HCT116 (cell line): ENCODE measurements around the gene STK31.
"Not testable (repeated sequence)": the region's sequence is repeated elsewhere in the genome, so short reads cannot be mapped to it uniquely, and the experiment has no call there.

Experiments
- EGR1 ChIP-seq: IDR thresholded peaks from 2 replicates; pipeline ENCODE4 v1.6.1; 2012; ENCODE audit warnings: low read depth
- ELF1 ChIP-seq: IDR thresholded peaks from 2 replicates; pipeline ENCODE4 v1.6.1; 2012; ENCODE audit warnings: low read depth, borderline replicate concordance
- EZH2 ChIP-seq: fragments of 200-600 bp; sonication (generic); IDR thresholded peaks from 2 replicates; pipeline ENCODE4 v1.6.1; 2017; ENCODE audit warnings: antibody characterized with exemption, mixed run types
- EZH2phosphoT487 ChIP-seq: fragments of 200-600 bp; IDR thresholded peaks from 2 replicates; pipeline ENCODE4 v1.6.1; 2018; ENCODE audit warnings: antibody characterized with exemption, borderline replicate concordance
- POLR2A ChIP-seq: IDR thresholded peaks from 2 replicates; pipeline ENCODE4 v1.7.0; 2011; ENCODE audit warnings: borderline replicate concordance; ENCODE audit not compliant: insufficient read depth, insufficient read length; ENCODE audit errors: extremely low read depth
- POLR2AphosphoS5 ChIP-seq: IDR thresholded peaks from 2 replicates; pipeline ENCODE4 v1.6.1; 2011; ENCODE audit warnings: mild to moderate bottlenecking, low read depth, low read length, moderate library complexity
- SIN3A ChIP-seq: IDR thresholded peaks from 2 replicates; pipeline ENCODE4 v1.6.1; 2012; ENCODE audit warnings: low read depth
- SRF ChIP-seq: IDR thresholded peaks from 2 replicates; pipeline ENCODE4 v1.6.1; 2012; ENCODE audit warnings: low read depth
- TCF7L2 ChIP-seq: IDR thresholded peaks from 2 replicates; pipeline ENCODE4 v1.7.0; 2011; ENCODE audit warnings: borderline replicate concordance, inconsistent platforms; ENCODE audit not compliant: insufficient read depth, insufficient read length; ENCODE audit errors: extremely low read depth
- YY1 ChIP-seq: IDR thresholded peaks from 2 replicates; pipeline ENCODE4 v1.6.1; 2011; ENCODE audit warnings: low read length, low read depth, moderate library complexity, mild to moderate bottlenecking; ENCODE audit not compliant: insufficient replicate concordance; ENCODE audit errors: extremely low read depth
- ZNF274 ChIP-seq: fragments of 200-500 bp; sonication (Bioruptor generic); IDR thresholded peaks from 2 replicates; pipeline ENCODE4 v1.6.1; 2014; ENCODE audit warnings: mild to moderate bottlenecking, low read depth, low read length, inconsistent platforms
- TF ChIP-seq, protein P1 (sequence below): IDR thresholded peaks from 2 replicates; pipeline ENCODE4 v1.6.1; 2012; ENCODE audit warnings: low read depth
- TF ChIP-seq, protein P2 (sequence below), 3 experiments: fragments of 200-600 bp in 1 of 3; sonication (generic) in 1 of 3; IDR thresholded peaks in 2 of 3; conservative IDR thresholded peaks in 1 of 3; 2 replicates each; pipeline ENCODE4 v1.5.1; 2012 to 2017; ENCODE audit warnings: low read depth in 2 of 3, low read length in 2 of 3, antibody characterized with exemption in 1 of 3, borderline replicate concordance in 1 of 3, control low read depth in 1 of 3, mild to moderate bottlenecking in 1 of 3, mixed read lengths in 1 of 3, mixed run types in 1 of 3, moderate library complexity in 1 of 3; ENCODE audit not compliant: insufficient read depth in 1 of 3
- TF ChIP-seq, protein P3 (sequence below): IDR thresholded peaks from 2 replicates; pipeline ENCODE4 v1.6.1; 2011; ENCODE audit warnings: mild to moderate bottlenecking, low read length, moderate library complexity; ENCODE audit not compliant: insufficient replicate concordance; ENCODE audit errors: extremely low read depth

DNA sequence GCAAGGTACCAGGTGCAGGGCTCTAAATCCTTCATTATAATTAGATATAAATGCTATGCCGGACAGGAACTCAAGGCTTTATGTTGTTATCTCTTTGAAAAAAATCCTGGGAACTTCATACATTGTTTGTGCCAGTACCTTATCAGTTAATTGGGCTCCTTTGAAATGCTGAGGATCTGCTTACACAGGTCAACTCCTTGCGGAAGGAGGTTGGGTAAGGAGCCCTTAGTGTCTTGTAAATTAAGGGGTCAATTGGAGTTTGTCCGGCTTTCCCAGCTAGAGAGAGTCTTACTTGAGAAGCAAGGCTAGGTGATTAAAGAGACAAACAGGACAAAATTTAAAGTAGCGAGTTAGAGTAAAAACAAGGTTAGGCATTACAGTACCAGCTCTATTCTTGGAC is 14.1 kb downstream of the STK31 start:
- TF ChIP-seq, protein P1, sequence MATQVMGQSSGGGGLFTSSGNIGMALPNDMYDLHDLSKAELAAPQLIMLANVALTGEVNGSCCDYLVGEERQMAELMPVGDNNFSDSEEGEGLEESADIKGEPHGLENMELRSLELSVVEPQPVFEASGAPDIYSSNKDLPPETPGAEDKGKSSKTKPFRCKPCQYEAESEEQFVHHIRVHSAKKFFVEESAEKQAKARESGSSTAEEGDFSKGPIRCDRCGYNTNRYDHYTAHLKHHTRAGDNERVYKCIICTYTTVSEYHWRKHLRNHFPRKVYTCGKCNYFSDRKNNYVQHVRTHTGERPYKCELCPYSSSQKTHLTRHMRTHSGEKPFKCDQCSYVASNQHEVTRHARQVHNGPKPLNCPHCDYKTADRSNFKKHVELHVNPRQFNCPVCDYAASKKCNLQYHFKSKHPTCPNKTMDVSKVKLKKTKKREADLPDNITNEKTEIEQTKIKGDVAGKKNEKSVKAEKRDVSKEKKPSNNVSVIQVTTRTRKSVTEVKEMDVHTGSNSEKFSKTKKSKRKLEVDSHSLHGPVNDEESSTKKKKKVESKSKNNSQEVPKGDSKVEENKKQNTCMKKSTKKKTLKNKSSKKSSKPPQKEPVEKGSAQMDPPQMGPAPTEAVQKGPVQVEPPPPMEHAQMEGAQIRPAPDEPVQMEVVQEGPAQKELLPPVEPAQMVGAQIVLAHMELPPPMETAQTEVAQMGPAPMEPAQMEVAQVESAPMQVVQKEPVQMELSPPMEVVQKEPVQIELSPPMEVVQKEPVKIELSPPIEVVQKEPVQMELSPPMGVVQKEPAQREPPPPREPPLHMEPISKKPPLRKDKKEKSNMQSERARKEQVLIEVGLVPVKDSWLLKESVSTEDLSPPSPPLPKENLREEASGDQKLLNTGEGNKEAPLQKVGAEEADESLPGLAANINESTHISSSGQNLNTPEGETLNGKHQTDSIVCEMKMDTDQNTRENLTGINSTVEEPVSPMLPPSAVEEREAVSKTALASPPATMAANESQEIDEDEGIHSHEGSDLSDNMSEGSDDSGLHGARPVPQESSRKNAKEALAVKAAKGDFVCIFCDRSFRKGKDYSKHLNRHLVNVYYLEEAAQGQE: not testable (repeated sequence)
- not testable (repeated sequence) for TF ChIP-seq YY1, ZNF274, POLR2A, POLR2AphosphoS5, TCF7L2, ELF1, EZH2phosphoT487, EGR1, EZH2, SRF, SIN3A
- TF ChIP-seq, protein P2, sequence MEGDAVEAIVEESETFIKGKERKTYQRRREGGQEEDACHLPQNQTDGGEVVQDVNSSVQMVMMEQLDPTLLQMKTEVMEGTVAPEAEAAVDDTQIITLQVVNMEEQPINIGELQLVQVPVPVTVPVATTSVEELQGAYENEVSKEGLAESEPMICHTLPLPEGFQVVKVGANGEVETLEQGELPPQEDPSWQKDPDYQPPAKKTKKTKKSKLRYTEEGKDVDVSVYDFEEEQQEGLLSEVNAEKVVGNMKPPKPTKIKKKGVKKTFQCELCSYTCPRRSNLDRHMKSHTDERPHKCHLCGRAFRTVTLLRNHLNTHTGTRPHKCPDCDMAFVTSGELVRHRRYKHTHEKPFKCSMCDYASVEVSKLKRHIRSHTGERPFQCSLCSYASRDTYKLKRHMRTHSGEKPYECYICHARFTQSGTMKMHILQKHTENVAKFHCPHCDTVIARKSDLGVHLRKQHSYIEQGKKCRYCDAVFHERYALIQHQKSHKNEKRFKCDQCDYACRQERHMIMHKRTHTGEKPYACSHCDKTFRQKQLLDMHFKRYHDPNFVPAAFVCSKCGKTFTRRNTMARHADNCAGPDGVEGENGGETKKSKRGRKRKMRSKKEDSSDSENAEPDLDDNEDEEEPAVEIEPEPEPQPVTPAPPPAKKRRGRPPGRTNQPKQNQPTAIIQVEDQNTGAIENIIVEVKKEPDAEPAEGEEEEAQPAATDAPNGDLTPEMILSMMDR (IDR thresholded peaks at IDR 0.05 in 2 of 3, conservative IDR thresholded peaks at IDR 0.05 in 1 of 3; ENCODE audit: borderline replicate concordance in 1 of 3, insufficient read depth in 1 of 3, low read depth in 2 of 3, low read length in 2 of 3): not testable (repeated sequence)
- TF ChIP-seq, protein P3, sequence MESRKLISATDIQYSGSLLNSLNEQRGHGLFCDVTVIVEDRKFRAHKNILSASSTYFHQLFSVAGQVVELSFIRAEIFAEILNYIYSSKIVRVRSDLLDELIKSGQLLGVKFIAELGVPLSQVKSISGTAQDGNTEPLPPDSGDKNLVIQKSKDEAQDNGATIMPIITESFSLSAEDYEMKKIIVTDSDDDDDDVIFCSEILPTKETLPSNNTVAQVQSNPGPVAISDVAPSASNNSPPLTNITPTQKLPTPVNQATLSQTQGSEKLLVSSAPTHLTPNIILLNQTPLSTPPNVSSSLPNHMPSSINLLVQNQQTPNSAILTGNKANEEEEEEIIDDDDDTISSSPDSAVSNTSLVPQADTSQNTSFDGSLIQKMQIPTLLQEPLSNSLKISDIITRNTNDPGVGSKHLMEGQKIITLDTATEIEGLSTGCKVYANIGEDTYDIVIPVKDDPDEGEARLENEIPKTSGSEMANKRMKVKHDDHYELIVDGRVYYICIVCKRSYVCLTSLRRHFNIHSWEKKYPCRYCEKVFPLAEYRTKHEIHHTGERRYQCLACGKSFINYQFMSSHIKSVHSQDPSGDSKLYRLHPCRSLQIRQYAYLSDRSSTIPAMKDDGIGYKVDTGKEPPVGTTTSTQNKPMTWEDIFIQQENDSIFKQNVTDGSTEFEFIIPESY: not testable (repeated sequence)
